BLaER1 (cell line): ENCODE data around the gene TEDDM1.

Source experiments
- H3K27ac ChIP-seq: shearing (Covaris generic); formaldehyde crosslinking; 2 replicates; pipeline ENCODE4 v1.8.1; 2022
- H3K27me3 ChIP-seq: shearing (Covaris generic); formaldehyde crosslinking; 2 replicates; pipeline ENCODE4 v1.8.1; 2022
- H3K36me3 ChIP-seq: shearing (Covaris generic); formaldehyde crosslinking; 2 replicates; pipeline ENCODE4 v1.8.1; 2022
- H3K4me1 ChIP-seq: shearing (Covaris generic); formaldehyde crosslinking; 2 replicates; pipeline ENCODE4 v1.8.1; 2022
- H3K4me2 ChIP-seq: shearing (Covaris generic); formaldehyde crosslinking; 2 replicates; pipeline ENCODE4 v1.8.1; 2022
- H3K4me3 ChIP-seq: shearing (Covaris generic); formaldehyde crosslinking; 2 replicates; pipeline ENCODE4 v1.8.1; 2022
- H3K9ac ChIP-seq: shearing (Covaris generic); formaldehyde crosslinking; 2 replicates; pipeline ENCODE4 v1.8.1; 2022
- H3K9me3 ChIP-seq: shearing (Covaris generic); formaldehyde crosslinking; 2 replicates; pipeline ENCODE4 v1.8.1; 2022
- H4K20me1 ChIP-seq: shearing (Covaris generic); formaldehyde crosslinking; 2 replicates; pipeline ENCODE4 v1.8.1; 2022
- Cebpa-rat ChIP-seq: shearing (Covaris generic); IDR thresholded peaks from 2 replicates; pipeline ENCODE4 v1.8.1; 2022

Gene TEDDM1

DNA sequence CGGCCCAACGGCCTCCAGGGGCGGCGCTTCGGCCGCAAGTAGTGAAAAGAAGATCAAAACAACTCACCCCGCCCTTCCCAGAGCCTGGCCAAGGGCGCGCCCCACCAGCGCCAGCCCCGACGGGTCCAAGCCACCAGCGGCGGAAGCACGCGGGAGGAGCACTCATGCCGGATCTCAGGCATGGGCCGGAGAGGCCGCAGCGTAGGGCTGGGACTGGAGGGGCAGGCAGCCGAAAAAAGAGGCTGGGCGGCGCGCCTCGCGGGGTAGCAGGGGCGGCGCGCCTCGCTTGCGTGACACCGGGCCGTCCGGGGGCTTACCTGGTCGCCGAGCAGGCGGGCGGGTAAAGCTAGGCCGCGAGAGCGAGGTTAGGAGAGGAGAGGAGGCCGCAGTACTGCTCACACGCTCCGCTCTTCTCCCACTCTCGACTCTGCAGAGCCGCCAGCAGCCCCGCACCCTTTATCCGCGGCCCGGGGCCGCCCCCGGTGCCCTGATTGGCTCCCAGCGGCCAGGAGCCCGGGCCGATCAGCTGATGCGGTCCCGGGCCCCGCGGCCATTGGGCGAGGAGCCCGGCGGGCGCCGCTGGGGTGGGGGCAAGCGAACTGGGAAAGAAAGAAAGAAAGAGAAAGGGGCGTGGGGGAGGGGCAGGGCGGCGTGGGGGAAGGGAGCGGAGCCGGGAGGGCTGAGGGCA is 9.0 kb downstream of the TEDDM1 start, which contains the start of gene GLUL:
TSS of gene GLUL (minus strand) at position 429 of the 688 bp plus-strand sequence. CDS start 3,053 bp downstream, outside the sequence.
- H3K4me1 ChIP-seq: peaks cover 38% of the 10 kb centered on the region
- H3K27me3 ChIP-seq: no peaks in the 10 kb centered on the region
- peak within 1 kb of the TSS; percentile 88 for H3K4me2 ChIP-seq
- peaks cover 25% of the 10 kb centered on the region for H3K36me3 ChIP-seq
- H3K27ac ChIP-seq: peak within 1 kb of the TSS; percentile 98
- peaks cover 49% of the 10 kb centered on the region for H4K20me1 ChIP-seq
- no peaks in the 10 kb centered on the region for H3K9me3 ChIP-seq
- peak within 1 kb of the TSS; percentile 97 for H3K9ac ChIP-seq
- H3K4me3 ChIP-seq: peak within 1 kb of the TSS; percentile 82
- no peak for TF ChIP-seq Cebpa-rat

DNA sequence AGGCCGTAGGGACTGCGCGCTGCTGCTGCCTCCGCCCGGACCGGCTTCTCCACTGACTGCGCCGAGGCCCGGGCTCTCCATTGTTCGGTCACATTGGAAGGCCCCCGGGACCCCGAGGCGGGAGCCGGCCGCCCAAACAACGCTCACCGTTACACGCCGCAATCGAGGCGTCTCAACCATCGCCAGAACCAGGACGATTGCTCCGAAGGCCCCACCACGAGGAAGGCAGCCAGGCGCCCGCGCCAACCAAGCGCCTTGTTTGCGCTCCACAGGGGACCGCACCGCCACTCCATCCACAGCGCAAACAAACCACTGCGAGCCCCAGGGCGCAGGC is 9.5 kb downstream of the TEDDM1 start:
- Histone ChIP-seq H3K9ac (peak overlapping the region; percentile 97), H3K4me3 (peak overlapping the region; percentile 82), H3K4me1 (peaks cover 37% of the 10 kb centered on the region), H3K4me2 (peak overlapping the region; percentile 88), H4K20me1 (peaks cover 55% of the 10 kb centered on the region), H3K27ac (peak overlapping the region; percentile 98), H3K9me3 (no peaks in the 10 kb centered on the region), H3K27me3 (no peaks in the 10 kb centered on the region), H3K36me3 (peaks cover 30% of the 10 kb centered on the region)
- no peak for TF ChIP-seq Cebpa-rat

DNA sequence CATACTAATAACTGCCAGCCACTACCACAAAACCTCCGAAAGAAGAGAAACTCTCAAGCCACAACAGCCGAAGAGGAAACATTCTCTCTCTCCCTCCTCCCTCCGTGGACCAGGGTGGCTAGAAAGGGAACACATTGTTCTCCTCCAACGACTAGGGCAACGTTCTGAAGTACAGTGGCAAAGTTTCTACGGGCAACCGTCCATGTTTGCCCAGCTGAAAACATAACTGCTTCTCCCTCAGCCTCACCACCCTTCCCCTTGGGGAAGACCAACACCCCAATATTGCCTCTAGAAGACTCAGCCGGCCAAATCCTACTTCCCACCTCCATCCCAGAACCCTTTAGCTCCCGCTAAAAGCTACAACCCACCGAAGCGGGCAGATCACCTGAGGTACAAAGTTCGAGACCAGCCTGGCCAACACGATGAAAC is 10.8 kb downstream of the TEDDM1 start:
- Histone ChIP-seq H3K27me3 (no peaks in the 10 kb centered on the region), H3K9me3 (no peaks in the 10 kb centered on the region), H3K36me3 (peaks cover 44% of the 10 kb centered on the region), H3K4me1 (peaks cover 37% of the 10 kb centered on the region), H3K4me3 (peak overlapping the region; percentile 82), H4K20me1 (peaks cover 68% of the 10 kb centered on the region), H3K27ac (peak overlapping the region; percentile 98), H3K9ac (peak overlapping the region; percentile 97), H3K4me2 (peak overlapping the region; percentile 88)
- TF ChIP-seq Cebpa-rat: no peak

DNA sequence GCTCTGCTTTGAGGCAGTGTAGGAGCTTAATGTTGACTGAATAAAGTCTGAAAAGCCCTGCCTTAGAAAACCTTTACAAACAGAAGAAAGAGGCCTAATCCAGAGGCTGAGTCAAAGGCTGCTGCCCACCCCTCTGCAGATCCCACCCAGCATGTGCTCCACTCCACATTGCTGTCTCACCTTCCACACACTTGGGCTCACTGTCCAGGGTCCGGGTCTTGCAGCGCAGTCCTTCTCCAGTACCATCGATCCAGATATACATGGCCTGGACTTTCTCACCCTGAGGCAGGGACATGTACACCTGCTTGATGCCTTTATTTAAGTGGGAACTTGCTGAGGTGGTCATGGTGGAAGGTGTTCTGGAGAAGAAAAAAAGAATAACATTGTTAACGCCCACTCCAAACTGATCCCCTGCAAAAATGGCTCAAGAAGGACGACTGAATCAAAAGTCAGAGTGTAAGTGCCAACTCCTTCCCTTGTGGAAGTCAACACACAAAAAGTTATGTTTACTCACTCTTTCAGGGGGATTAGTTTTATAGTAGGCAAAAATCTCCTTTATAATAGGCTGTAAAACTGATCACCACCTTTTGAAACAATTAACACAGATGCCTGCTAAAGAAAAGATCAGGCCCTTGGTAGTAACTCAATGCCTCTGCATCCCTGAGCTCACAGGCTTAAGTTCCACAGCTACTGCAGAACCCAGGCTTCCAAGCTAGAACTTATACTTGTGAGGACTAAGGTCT is 11.9 kb downstream of the TEDDM1 start:
- H3K36me3 ChIP-seq: peaks cover 54% of the 10 kb centered on the region
- TF ChIP-seq Cebpa-rat: no peak
- peaks cover 30% of the 10 kb centered on the region for H3K4me1 ChIP-seq
- peak overlapping the region; percentile 88 for H3K4me2 ChIP-seq
- H4K20me1 ChIP-seq: peaks cover 79% of the 10 kb centered on the region
- H3K9me3 ChIP-seq: no peaks in the 10 kb centered on the region
- H3K27me3 ChIP-seq: no peaks in the 10 kb centered on the region
- peak overlapping the region; percentile 82 for H3K4me3 ChIP-seq
- peak overlapping the region; percentile 97 for H3K9ac ChIP-seq
- H3K27ac ChIP-seq: peak overlapping the region; percentile 98; the same call in 1 of the 2 replicates

DNA sequence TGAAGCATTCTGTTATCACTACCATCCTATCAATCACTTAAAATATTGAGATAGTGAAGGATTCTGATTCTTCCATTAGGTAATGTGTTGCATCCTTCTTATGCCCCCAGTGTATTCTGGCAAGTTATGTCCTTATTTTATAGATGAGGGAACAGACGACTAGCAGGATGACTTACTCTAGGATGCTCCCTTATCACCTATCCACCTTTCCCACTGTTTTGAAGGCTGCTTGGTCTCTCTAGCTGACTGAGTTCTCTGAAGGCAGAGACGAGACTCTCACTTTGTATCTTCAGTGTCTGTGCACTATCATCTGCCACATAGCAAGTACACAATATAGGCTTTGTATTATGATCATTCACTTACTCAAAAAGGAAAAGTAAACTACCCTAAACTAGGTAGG is 12.9 kb downstream of the TEDDM1 start:
- Histone ChIP-seq H3K4me2 (0 out of 2 replicates have a peak overlapping the region, but pooled peaks have one; percentile 88), H4K20me1 (peaks cover 89% of the 10 kb centered on the region), H3K36me3 (peaks cover 64% of the 10 kb centered on the region), H3K9ac (no peak overlapping the region), H3K4me3 (no peak overlapping the region), H3K27ac (no peak overlapping the region), H3K9me3 (no peaks in the 10 kb centered on the region), H3K27me3 (no peaks in the 10 kb centered on the region), H3K4me1 (peaks cover 24% of the 10 kb centered on the region)
- no peak for TF ChIP-seq Cebpa-rat

DNA sequence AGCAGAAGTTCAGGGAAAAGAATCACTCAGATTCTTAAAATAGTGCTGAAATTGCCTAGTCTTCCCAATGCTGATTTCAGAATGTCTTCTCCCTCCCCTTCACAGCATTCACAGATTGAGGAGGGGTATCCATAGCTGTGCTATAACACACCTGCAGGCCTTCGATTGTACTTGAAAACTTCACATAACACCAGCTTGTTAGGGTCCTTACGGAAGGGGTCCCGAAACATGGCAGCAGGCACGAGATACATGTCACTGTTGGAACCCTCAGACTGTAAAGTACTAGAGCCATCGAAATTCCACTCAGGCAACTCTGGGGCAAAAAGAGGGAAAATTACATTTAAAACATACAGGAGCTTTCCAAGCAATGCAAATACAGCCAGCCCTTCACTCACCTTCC is 13.5 kb downstream of the TEDDM1 start:
- TF ChIP-seq Cebpa-rat: no peak
- H3K27me3 ChIP-seq: no peaks in the 10 kb centered on the region
- H3K36me3 ChIP-seq: peaks cover 70% of the 10 kb centered on the region
- no peak overlapping the region for H3K27ac ChIP-seq
- H3K4me2 ChIP-seq: no peak overlapping the region
- H3K4me3 ChIP-seq: no peak overlapping the region
- H3K9ac ChIP-seq: no peak overlapping the region
- H3K9me3 ChIP-seq: no peaks in the 10 kb centered on the region
- H3K4me1 ChIP-seq: peaks cover 19% of the 10 kb centered on the region
- H4K20me1 ChIP-seq: peaks cover 95% of the 10 kb centered on the region

DNA sequence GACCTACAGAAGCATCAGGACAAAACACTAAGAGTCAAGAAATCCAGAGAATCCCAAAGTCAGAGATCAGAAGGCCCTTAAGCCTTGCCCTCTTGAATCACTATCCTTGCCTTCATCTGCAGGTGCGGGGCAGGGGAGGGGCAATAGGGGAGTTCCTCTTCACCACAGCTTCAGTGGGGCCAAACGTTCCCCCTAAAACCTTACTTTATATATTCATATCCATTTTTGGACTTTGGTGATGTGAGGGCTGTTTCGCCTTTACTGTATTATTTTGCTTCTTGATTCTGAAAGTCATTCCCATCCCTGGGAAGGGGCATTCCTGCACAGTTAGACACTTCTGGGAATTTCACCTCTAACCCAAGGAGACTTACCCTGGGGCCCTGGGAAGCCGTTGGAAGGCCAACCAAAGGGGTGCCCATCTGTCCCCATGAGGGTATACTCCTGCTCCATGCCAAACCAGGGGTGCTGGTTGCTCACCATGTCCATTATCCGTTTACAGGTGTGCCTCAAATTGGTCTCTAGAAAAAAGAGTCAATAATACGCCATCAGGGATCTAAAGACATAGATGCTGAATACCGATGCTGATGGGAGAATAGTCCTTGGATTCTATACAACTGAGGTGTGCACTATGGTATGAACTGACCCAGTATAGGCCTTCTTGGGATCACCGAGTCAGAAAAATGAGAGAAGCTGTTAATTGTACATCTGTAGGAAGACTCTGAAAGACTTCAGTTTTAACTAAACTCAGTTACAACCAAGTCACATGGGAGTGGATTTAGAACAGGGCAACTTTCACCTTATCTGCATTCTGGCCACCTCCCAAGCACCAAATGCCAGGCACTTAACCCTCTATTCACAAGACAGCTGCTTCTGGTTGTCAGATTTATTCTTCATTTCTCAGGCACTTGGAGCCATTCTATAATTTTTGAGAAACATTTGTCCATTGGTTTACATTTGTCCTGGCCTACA is 14.3 kb downstream of the TEDDM1 start:
- Histone ChIP-seq H3K4me2 (no peak overlapping the region), H3K27me3 (no peaks in the 10 kb centered on the region), H3K27ac (no peak overlapping the region), H4K20me1 (peaks cover 100% of the 10 kb centered on the region), H3K4me3 (no peak overlapping the region), H3K9me3 (no peaks in the 10 kb centered on the region), H3K9ac (no peak overlapping the region), H3K36me3 (peaks cover 78% of the 10 kb centered on the region), H3K4me1 (peaks cover 19% of the 10 kb centered on the region)
- TF ChIP-seq Cebpa-rat: no peak

DNA sequence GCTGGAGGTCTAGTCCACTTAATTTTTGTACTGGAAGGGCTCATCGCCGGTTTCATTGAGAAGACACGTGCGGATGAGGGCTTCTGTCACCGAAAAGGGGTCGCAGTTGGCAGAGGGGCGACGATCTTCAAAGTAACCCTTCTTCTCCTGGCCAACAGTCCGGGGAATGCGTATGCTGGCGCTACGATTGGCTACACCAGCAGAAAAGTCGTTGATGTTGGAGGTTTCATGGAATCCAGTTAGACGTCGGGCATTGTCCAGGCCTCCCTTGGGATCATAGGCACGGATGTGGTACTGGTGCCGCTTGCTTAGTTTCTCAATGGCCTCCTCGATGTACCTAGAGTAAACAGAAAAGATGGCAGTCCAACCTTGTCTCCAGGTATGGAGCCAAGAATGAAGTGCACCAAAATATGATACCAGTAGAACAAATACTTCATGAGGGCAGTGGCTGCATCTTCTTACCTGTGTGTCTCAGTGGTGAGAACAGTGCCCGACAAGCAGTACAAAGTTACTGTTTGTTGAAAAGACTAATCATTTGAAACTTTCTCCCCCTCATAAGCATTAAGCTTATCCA is 16.0 kb downstream of the TEDDM1 start:
- Histone ChIP-seq H4K20me1 (peaks cover 93% of the 10 kb centered on the region), H3K27ac (no peak overlapping the region), H3K9me3 (no peaks in the 10 kb centered on the region), H3K4me2 (no peak overlapping the region), H3K9ac (no peak overlapping the region), H3K27me3 (no peaks in the 10 kb centered on the region), H3K36me3 (peaks cover 82% of the 10 kb centered on the region), H3K4me3 (no peak overlapping the region), H3K4me1 (peaks cover 19% of the 10 kb centered on the region)
- no peak for TF ChIP-seq Cebpa-rat

DNA sequence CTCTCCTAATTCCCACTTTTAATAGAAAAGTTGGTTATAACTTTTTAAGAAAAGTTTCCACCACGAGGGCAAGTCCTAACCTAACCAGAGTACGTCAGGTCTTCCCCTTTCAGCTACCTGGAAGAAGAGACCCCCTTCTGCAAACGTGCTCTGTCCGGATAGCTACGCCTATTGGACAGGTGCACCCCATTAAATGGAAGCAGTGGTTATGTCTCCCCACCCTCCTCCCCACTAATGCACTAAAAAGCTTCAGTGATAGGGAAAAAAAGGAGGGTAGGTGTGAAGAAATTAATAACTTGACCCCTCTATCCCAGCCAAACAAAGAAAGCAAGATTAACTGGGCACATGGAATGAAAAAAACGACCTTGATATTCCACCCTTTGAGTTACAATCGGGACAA is 16.5 kb downstream of the TEDDM1 start:
- Histone ChIP-seq H3K4me2 (no peak overlapping the region), H3K27me3 (no peaks in the 10 kb centered on the region), H3K4me1 (peaks cover 14% of the 10 kb centered on the region), H4K20me1 (peaks cover 87% of the 10 kb centered on the region), H3K36me3 (peaks cover 81% of the 10 kb centered on the region), H3K9me3 (no peaks in the 10 kb centered on the region), H3K4me3 (no peak overlapping the region), H3K9ac (no peak overlapping the region), H3K27ac (no peak overlapping the region)
- no peak for TF ChIP-seq Cebpa-rat
